HG03432 (cell line): Measurements from ENCODE around the gene MPC1.
A peak's percentile ranks its signal among the peaks of the same experiment; 100 is the strongest.
"Not testable (repeated sequence)": the region's sequence is repeated elsewhere in the genome, so short reads cannot be mapped to it uniquely, and the experiment has no call there.

Experiments used
- ATAC-seq: cut with Tn5 transposase; IDR thresholded peaks from one replicate; pipeline ENCODE4 v1.9.1; 2021; ENCODE audit warnings: mild to moderate bottlenecking, moderate library complexity; ENCODE audit not compliant: unreplicated experiment

MPC1 gene

GRCh38 chr6:166382500-166382932, 224 bp downstream of the MPC1 start:
- ATAC-seq, result peak; percentile 7

DNA sequence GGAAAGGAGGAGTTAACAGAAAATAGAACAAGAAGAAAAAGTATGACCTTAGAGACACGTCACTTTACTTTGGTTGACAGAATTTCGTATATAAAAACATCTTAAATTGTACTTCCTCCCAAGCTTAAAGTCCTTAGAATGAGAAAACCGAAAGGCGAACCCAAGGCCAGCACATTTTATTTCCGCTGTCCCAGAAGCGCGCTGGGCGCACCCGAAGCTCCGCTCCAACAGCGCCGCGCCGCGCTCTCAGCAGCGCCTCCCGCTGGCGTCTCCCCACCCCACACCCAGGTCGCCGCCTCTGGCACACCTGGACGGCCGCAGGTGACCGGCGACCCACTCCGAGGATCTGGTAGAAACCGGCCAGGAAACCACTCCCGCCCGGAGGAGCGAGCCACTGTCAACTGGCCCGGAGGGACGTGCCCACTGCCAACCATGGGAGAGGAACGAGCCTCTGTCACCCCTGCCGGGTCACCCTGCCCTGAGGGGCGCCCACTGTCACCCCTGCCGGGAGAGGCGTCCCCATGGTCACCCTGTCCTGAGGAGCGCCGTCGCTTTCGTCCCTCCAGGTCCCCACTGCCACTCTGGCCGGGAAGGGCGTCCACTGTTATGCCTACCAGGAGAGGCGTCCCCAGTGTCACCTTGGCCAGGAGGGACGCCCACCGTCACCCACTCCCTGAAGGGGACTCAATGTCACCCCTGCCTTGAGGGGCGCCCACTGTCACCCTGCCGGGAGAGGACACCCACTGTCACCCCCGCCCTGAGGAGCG, 824 bp downstream of the MPC1 start:
- ATAC-seq, result peak; percentile 52

- ATAC-seq, result no peak
These were observed 1.4 kb downstream of the MPC1 start for GRCh38 chr6:166381381-166381732.

- ATAC-seq, result no peak
These were observed 2.9 kb downstream of the MPC1 start for GRCh38 chr6:166379800-166380199.

- no peak for ATAC-seq
These were observed 3.6 kb downstream of the MPC1 start for GRCh38 chr6:166379103-166379586.

- no peak for ATAC-seq
These were observed 5.0 kb downstream of the MPC1 start for GRCh38 chr6:166377721-166378120.

- ATAC-seq, result no peak
These were observed 7.7 kb downstream of the MPC1 start for GRCh38 chr6:166375013-166375412.

DNA sequence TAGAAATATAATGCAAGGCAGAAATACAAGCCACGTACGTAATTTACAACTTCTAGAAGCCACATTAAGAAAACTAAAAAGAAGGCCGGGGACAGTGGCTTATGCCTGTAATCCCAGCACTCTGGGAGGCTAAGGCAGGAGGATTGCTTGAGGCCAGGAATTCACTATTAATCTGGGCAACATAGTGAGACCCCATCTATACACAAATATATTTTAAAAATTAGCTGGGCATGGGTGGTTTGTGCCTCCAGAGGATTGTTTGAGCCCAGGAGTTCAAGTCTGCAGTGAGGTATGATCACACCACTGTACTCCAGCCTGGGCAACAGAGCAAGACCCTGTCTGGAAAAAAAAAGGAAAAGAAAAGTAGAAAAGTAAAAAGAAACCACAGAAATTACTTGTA, 12.3 kb downstream of the MPC1 start:
- ATAC-seq, result no peak

- ATAC-seq, result no peak
These were observed 13.0 kb downstream of the MPC1 start for GRCh38 chr6:166369782-166370181.

GRCh38 chr6:166366921-166367320, 15.8 kb downstream of the MPC1 start:
- no peak for ATAC-seq

DNA sequence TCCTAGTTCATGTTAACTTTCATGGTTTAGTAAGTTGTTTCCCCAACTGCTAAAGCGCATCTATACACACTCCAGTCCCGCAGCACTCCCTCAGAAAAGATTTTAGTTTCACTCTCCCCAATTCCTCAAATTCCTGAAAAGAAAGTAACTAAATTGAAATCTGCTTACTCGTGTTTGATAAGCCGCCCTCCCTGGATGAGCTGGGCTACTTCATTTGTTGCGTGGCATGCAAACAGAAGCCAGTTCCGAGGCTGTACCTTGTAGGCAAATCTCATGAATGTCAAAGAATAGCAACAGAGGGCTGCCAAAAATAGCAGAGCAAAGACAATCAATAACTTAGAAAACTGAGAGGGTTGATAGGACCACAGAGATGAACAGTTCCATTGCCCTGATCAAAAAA, 16.9 kb downstream of the MPC1 start:
- peak; percentile 42 for ATAC-seq

- ATAC-seq, result no peak
These were observed 17.5 kb downstream of the MPC1 start for GRCh38 chr6:166365221-166365620.

- ATAC-seq, result no peak
These were observed 18.3 kb downstream of the MPC1 start for GRCh38 chr6:166364456-166364855.

GRCh38 chr6:166362427-166362826, 20.3 kb downstream of the MPC1 start:
- not testable (repeated sequence) for ATAC-seq

DNA sequence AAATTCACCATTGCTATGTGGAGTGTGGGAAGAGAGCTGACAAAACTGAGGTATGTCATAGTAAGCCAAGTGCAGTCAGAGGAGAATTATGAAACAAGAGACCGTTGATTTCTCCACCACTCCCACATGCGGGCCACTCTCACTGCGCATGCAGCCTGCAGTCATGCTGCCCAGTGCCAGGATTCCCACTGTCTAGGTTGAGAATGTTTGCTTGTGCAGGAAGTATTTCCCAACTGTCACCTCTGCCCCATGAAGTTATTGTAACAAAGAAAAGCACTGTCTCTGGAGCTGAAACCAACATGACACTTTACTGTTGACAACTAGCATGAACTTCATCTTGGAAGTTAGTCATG, 21.7 kb downstream of the MPC1 start:
- no peak for ATAC-seq

DNA sequence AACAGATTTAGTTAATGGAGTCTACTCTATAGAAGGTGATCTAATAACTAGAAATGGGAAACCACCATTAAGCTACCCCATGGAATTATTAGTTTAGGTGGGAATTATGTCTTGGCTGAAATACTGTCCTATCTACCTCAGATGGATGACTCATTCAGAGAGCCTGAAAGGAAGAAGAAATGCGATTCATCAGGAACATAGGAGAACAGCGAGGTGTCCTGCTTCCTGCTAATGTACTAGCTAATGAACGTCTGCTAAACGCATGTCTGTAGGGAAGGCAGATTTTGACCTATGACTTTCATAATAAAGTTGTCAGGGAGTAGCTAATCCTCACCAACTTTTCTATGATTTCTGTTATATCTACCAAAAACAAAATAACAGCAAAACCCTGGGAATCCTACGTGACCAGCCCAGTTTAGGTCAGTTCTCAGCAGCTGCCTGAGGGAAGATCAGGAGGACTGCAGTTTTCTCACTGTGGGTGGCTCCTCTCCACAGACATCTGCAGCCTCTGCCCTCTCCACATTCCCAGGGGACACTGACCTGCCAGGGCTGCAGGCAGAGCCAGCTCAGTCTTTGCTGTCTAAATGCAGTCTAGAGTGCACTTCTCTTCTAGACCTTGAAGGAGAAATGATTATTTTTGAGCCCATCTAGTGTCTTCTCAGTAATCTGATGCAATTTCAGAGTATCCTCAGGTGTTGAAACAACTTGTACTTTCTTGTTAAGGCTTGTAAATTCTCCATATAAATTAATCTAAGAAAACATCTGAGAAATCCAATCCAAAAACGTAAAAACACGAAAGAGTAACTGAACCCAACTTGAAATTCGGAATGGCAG, 22.3 kb downstream of the MPC1 start:
- ATAC-seq, result no peak

GRCh38 chr6:166355552-166355951, 27.2 kb downstream of the MPC1 start:
- no peak for ATAC-seq

DNA sequence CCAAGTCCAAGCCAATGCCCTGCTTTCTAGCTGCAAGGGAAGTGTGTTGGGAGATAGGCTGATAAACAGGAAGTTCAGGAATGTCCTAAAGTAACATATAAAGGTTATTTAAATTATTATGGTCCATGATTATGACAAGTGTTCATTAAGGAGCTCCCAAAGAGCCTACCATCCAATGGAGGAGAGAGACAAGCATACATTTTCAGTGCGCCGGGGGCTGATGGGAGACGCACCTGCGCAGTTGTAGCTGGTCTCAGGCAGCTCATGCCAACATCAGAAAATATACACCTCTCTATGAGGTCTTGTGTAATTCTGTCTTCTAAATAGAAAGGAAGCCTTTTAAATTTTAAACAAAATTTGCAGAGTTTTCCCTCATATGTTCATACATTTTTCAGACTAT, 27.8 kb downstream of the MPC1 start:
- no peak for ATAC-seq

DNA sequence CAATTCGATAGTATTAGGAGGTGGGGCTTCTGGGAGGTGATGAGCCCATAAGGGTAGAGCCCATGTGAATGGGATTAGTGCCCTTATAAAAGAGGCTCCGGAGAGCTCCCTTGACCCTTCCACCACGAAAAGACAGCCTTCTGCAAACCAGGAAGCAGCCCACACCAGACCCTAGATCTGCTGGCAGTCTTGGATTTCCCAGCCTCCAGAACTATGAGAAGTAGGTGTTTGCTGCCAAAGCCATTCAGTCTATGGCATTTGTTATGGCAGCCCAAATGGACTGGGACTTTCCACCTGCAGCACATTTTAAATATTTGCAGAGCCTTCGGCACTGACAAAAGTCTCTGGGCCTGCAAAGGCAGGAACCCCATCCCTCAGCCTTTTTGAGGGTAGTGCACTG, 28.6 kb downstream of the MPC1 start:
- ATAC-seq, result no peak

- no peak for ATAC-seq
These were observed 29.2 kb downstream of the MPC1 start for GRCh38 chr6:166353507-166353906.

DNA sequence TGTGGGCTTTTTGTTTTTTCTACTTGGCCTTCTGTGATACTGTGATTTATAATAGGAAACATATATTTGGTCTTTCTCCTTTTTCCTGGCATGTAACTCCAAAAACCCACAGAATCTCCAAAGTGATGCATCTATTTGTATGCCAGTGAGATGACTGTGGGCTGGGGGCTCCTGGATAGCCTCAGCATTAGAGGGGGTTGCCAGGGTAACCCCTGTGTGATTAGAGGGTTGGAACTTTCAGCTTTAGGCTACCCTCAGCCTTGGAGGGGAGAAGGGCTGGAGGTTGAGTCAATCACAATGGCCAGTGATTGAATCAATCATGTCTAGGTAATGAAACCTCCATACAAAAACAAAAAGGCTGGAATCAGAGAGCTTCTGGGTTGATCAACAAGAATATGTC, 29.8 kb downstream of the MPC1 start:
- no peak for ATAC-seq

DNA sequence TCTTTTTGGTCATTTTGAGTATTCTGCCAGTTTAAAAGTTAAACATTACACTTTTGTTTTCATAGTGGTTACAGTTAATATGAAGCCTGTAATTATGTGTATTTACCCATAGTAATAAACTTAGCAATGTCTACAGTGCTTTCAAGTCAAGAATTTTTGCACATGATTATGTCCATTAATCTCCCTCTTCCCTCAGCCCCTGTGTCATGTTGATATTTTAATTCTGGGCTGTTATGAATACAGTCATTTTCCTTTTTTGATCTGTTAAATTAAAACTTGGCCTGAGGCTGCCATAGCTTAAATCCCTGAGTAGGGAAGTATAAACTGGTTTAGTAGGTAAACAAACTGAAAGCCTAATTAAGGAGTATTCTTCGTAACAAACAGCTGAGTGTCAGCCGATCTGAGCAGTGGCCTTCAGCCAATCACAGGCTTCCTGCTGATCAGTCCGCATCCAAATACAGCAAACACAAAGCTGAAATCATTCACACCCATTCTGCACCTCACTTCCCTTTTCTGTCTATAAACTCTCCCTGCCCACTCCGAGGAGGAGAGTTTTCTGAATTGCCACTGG, 30.9 kb downstream of the MPC1 start:
- peak; percentile 99 for ATAC-seq
